HepG2 (cell line): ENCODE data around the gene PSMD9.

Source experiments
- DPF2 ChIP-seq: sonication (generic); formaldehyde crosslinking; IDR thresholded peaks from 2 replicates; pipeline ENCODE4 v1.4.0; 2020; ENCODE audit warnings: mild to moderate bottlenecking, low read depth, missing genetic modification reagents, borderline replicate concordance
- EZH2 ChIP-seq: conservative IDR thresholded peaks from 2 replicates; pipeline ENCODE4 v1.6.1; 2012; ENCODE audit warnings: mild to moderate bottlenecking, low read depth, low read length, moderate library complexity
- HCFC1 ChIP-seq: fragments of 150-350 bp; IDR thresholded peaks from 2 replicates; pipeline ENCODE4 v1.6.1; 2014; ENCODE audit warnings: low read depth, low read length
- MXI1 ChIP-seq: IDR thresholded peaks from 3 replicates; pipeline ENCODE4 v1.6.1; 2012; ENCODE audit warnings: low read depth, low read length, inconsistent platforms, borderline replicate concordance
- NR1H2 ChIP-seq: sonication (generic); formaldehyde crosslinking; IDR thresholded peaks from 2 replicates; pipeline ENCODE4 v1.8.1; 2022; ENCODE audit warnings: low read depth, missing genetic modification reagents, borderline replicate concordance
- POLR2A ChIP-seq, 2 experiments: IDR thresholded peaks; 2 replicates each; pipeline ENCODE4 v1.6.1; 2011; ENCODE audit warnings: low read depth in 2 of 2, low read length in 2 of 2, mild to moderate bottlenecking in 1 of 2, moderate library complexity in 1 of 2; ENCODE audit not compliant: insufficient read depth in 1 of 2
- SNAPC5 ChIP-seq: sonication (generic); formaldehyde crosslinking; IDR thresholded peaks from 2 replicates; pipeline ENCODE4 v1.8.1; 2023; ENCODE audit warnings: mild to moderate bottlenecking, missing genetic modification reagents, borderline replicate concordance
- TGIF2 ChIP-seq: IDR thresholded peaks from 2 replicates; pipeline ENCODE4 v1.6.1; 2016; ENCODE audit warnings: control low read depth, missing compliant biosample characterization
- ZNF747 ChIP-seq: sonication (generic); formaldehyde crosslinking; IDR thresholded peaks from 2 replicates; pipeline ENCODE4 v1.8.1; 2023; ENCODE audit warnings: missing genetic modification reagents, mild to moderate bottlenecking, borderline replicate concordance

GRCh38 chr12:121898287-121898686 lies 9.7 kb downstream of the PSMD9 start:
- TF ChIP-seq EZH2 (no peak), MXI1 (no peak), TGIF2 (CRISPR knock-in tag) (no peak), SNAPC5 (CRISPR knock-in tag) (no peak), NR1H2 (CRISPR knock-in tag) (no peak), DPF2 (CRISPR knock-in tag) (no peak), POLR2A (IDR thresholded peaks at IDR 0.05; ENCODE audit: insufficient read depth in 1 of 2, low read depth in 2 of 2, low read length in 2 of 2) (no peak), HCFC1 (no peak), ZNF747 (CRISPR knock-in tag) (no peak)
